ENCODE results near the gene CAMK2B. TPM values are rescaled to one million over a fixed set of nuclear protein-coding genes. Genes with fewer than 3 reads are reported as not detected.
A peak's percentile ranks its signal among the peaks of the same experiment; 100 is the strongest.

Gene CAMK2B
- total RNA-seq, 1 donor from 2014 or later = 0.58 TPM

DNA sequence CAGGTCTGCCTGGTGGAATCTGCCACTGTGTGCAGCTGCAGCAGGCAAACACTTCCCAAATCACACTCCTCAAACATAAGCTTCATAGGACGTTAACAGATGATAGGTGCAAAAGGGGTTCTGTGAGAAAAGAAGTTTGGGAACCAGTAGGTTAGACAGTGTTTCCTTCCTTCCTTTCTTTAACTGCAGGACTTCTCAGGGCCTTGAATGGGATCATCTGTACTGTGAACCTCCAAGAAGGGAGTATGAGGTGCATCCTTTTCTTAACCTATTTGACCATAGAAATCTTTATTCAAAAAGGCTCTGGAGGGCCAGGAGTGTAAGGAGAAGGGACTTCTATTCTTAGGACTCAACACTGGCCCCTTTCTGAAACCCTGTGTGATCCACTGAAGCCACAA, 33.0 kb downstream of the CAMK2B start:
- POLR2A ChIA-PET = no interaction called here
- Mint-ChIP-seq H3K36me3 (ENCODE audit: low read depth) (no peaks in the 10 kb centered on the region), H3K4me3 (no peak overlapping the region), H3K9me3 (no peaks in the 10 kb centered on the region), H3K27ac (no peak overlapping the region), H3K27me3 (peaks cover 47% of the 10 kb centered on the region), H3K4me1 (peaks cover 2% of the 10 kb centered on the region)
- no peak for TF ChIP-seq CTCF (IDR thresholded peaks at IDR 0.05)
- ATAC-seq (ENCODE audit: low read depth) (no peak), DNase-seq (no peak)
- CTCF ChIA-PET = no interaction called here
- intact Hi-C loops (cut with micrococcal nuclease) = no loop called here

DNA sequence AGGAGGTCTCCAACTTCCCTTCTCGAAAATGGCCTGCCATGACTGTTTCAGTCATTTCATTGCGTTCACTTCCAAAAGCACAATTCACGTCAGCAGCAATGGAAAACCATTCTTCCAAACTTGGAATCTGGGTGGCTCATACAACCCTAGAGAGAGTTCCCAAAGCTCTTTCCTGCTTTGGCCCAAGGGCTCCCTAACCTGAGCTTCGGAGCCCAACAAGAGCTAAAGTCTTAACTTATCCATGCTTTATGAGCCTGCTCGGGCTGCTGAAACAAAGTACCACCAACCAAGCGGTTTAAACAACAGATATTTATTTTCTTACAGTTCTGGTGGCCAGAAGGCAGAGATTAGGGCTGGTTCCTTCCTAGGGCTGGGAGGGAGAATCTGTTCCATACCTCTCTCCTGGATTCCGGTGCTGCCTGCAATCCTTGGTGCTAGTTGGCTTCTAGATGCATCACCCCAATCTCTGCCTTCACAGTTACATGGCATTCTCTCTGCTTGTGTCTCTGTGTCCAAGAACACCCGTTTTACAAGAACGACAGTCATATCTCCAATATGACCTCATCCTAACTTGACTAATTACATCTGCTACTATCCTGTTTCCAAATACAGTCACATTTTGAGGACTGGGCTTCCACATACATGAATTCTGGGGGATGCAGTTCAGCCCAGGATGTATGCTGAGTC, 33.5 kb downstream of the CAMK2B start:
- ChIA-PET POLR2A (no interaction called here), CTCF (no interaction called here)
- H3K4me3 Mint-ChIP-seq = no peak overlapping the region
- TF ChIP-seq CTCF (IDR thresholded peaks at IDR 0.05) = no peak
- no peak overlapping the region for H3K27ac Mint-ChIP-seq
- peaks cover 6% of the 10 kb centered on the region for H3K4me1 Mint-ChIP-seq
- peaks cover 43% of the 10 kb centered on the region for H3K27me3 Mint-ChIP-seq
- no peaks in the 10 kb centered on the region for H3K9me3 Mint-ChIP-seq
- no peak for DNase-seq
- intact Hi-C loops (cut with micrococcal nuclease) = no loop called here
- no peaks in the 10 kb centered on the region for H3K36me3 Mint-ChIP-seq (ENCODE audit: low read depth)
- no peak for ATAC-seq (ENCODE audit: low read depth)

GRCh38 chr7:44291066-44291732, 34.2 kb downstream of the CAMK2B start:
- peak; percentile 6 for DNase-seq
- Mint-ChIP-seq H3K27ac (no peak overlapping the region), H3K9me3 (no peaks in the 10 kb centered on the region), H3K4me1 (peaks cover 8% of the 10 kb centered on the region), H3K4me3 (no peak overlapping the region), H3K36me3 (ENCODE audit: low read depth) (no peaks in the 10 kb centered on the region), H3K27me3 (peaks cover 42% of the 10 kb centered on the region)
- no peak for TF ChIP-seq CTCF (IDR thresholded peaks at IDR 0.05)
- ChIA-PET CTCF (no interaction called here), POLR2A (no interaction called here)
- intact Hi-C loops (cut with micrococcal nuclease) = no loop called here
- ATAC-seq (ENCODE audit: low read depth) = no peak

DNA sequence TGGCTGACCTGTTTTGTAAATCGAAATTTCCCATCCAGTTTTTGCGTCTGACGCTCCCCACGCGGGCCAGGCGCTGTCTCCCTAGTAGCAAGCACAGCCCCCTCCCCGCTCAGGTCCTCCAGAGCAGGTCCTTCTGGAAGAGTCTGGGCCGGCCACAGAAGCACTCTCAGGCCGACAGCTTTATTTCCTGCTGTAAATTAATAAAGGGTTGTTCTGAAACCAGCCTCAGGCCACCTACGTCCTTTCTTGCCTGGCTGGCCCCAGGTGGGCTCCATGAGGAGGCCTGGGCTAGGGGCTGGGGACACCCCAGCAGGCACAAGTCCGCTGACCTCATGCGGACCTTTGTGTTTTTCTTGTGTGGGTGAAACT, 35.2 kb downstream of the CAMK2B start:
- DNase-seq (no peak), ATAC-seq (ENCODE audit: low read depth) (no peak)
- no peaks in the 10 kb centered on the region for H3K9me3 Mint-ChIP-seq
- H3K4me3 Mint-ChIP-seq = no peak overlapping the region
- no peak overlapping the region for H3K27ac Mint-ChIP-seq
- ChIA-PET CTCF (no interaction called here), POLR2A (no interaction called here)
- peaks cover 36% of the 10 kb centered on the region for H3K27me3 Mint-ChIP-seq
- intact Hi-C loops (cut with micrococcal nuclease) = no loop called here
- TF ChIP-seq CTCF (IDR thresholded peaks at IDR 0.05) = no peak
- H3K4me1 Mint-ChIP-seq = peaks cover 8% of the 10 kb centered on the region
- no peaks in the 10 kb centered on the region for H3K36me3 Mint-ChIP-seq (ENCODE audit: low read depth)

DNA sequence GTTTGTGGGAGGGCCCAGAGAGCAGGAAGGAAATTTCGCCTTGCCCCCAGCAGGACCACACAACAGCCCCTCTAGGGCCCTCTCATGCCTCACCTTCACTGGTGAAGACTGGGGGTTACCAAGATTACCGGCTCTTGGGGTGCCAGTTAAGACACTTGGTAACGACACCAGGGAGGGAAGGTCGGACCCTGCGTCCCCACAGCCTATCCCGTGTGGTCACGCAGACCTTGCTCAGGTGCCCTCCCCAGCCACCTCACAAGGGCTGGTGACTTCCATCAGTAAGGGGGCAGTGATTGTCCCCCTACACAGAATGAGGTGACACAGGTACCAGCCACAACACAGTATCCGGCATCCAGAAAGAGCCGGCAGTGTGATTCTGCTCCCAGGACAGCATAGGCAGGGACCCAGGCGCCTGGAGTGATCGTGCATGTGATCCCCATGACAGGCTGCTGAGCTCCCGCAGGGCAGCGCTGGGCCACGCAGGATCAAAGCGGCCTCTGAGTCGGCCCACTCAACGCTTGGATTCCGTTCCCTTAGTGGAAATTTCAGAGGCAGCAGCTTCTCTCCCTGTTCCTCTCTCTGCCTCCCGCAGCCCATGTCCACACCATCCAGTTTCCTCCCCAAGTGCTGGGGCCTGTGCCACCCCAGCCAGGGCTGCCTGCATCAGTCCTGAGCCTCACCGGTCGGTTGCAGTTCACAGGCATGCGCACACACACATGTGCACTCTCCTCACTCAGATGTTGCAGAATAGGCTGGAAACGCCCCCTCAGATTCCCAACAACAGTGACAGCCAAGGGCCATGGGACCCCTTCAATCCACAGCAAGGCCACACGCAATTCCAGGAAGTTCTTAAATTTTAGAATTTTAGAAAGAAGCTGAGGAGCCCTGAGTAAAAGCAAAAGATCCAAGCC, 35.8 kb downstream of the CAMK2B start:
- Mint-ChIP-seq H3K4me1 (peaks cover 8% of the 10 kb centered on the region), H3K4me3 (no peak overlapping the region), H3K9me3 (no peaks in the 10 kb centered on the region), H3K36me3 (ENCODE audit: low read depth) (no peaks in the 10 kb centered on the region), H3K27me3 (peaks cover 29% of the 10 kb centered on the region), H3K27ac (no peak overlapping the region)
- CTCF ChIA-PET = no interaction called here
- no peak for ATAC-seq (ENCODE audit: low read depth)
- no peak for TF ChIP-seq CTCF (IDR thresholded peaks at IDR 0.05)
- intact Hi-C loops (cut with micrococcal nuclease) = no loop called here
- peak; percentile 6 for DNase-seq
- POLR2A ChIA-PET = no interaction called here

Data from activated B cell treated with CpG ODN at 0.5 μM for 24 hours (primary cell).